Measurements from ENCODE around the gene OR2J1.

GRCh38 chr6:29087213-29087612 is 12.1 kb upstream of the OR2J1 start, which contains the start of gene OR2B3:
- TF ChIP-seq ZNF281 (CRISPR knock-in tag; IDR thresholded peaks at IDR 0.05) = no peak
- TF ChIP-seq CTCF (IDR thresholded peaks at IDR 0.05) = no peak
- TF ChIP-seq TEAD4 (CRISPR knock-in tag; IDR thresholded peaks at IDR 0.05) = no peak
- no peak for TF ChIP-seq E2F1 (CRISPR knock-in tag; IDR thresholded peaks at IDR 0.05)
- no peak for TF ChIP-seq NR2C2 (CRISPR knock-in tag; IDR thresholded peaks at IDR 0.05)
- TF ChIP-seq ATF6 (CRISPR knock-in tag; IDR thresholded peaks at IDR 0.05) = no peak

Data from WTC11 (cell line).